Naive thymus-derived CD4-positive, alpha-beta T cell (primary cell): ENCODE measurements around the gene IFI6. TPM values are rescaled to one million over a fixed set of nuclear protein-coding genes. Genes with fewer than 3 reads are reported as not detected.

Source experiments
- ATAC-seq: fragments of 150-1000 bp; cut with Tn5 transposase; 2 replicates; pipeline ENCODE4 v1.10.0; 2021; ENCODE audit warnings: mild to moderate bottlenecking, moderate library complexity
- CTCF ChIA-PET: fragments of 350-600 bp; sonication (Branson Sonifier 250); formaldehyde crosslinking; loops from one replicate; lab custom pipeline; 2021; ENCODE audit warnings: antibody characterized with exemption; lab: Charles Lee
- POLR2A ChIA-PET: fragments of 350-600 bp; sonication (Branson Sonifier 250); formaldehyde crosslinking; loops from one replicate; lab custom pipeline; 2021; ENCODE audit warnings: antibody characterized with exemption, inconsistent platforms; lab: Charles Lee
- DNase-seq, 9 donors: peaks; one replicate each; pipeline versions ENCODE4 v3.0.0 to v3.0.0-alpha.2; 2020 to 2022; ENCODE audit warnings: mixed read lengths in 1 of 9
- H3K27ac ChIP-seq: one replicate; pipeline ENCODE4 v1.7.0; 2013; ENCODE audit warnings: mild to moderate bottlenecking, low read depth, low read length, moderate library complexity
- H3K27me3 ChIP-seq, 2 donors: one replicate each; pipeline ENCODE4 v1.7.0; 2013; ENCODE audit warnings: low read length in 2 of 2, mild to moderate bottlenecking in 2 of 2, moderate library complexity in 2 of 2; ENCODE audit not compliant: control insufficient read depth in 2 of 2, insufficient read depth in 2 of 2
- H3K36me3 ChIP-seq, 3 experiments: 1 replicate in 2 of 3; 2 replicates in 1 of 3; pipeline ENCODE4 v1.7.0; 2013; ENCODE audit warnings: low read length in 3 of 3, mild to moderate bottlenecking in 3 of 3, moderate library complexity in 1 of 3; ENCODE audit not compliant: insufficient read depth in 3 of 3, control insufficient read depth in 2 of 3
- H3K4me1 ChIP-seq, 2 donors: one replicate each; pipeline ENCODE4 v1.7.0; 2013; ENCODE audit warnings: low read length in 2 of 2, mild to moderate bottlenecking in 2 of 2, moderate library complexity in 1 of 2; ENCODE audit not compliant: control insufficient read depth in 2 of 2, insufficient read depth in 2 of 2
- H3K4me3 ChIP-seq: 2 replicates; pipeline ENCODE4 v1.7.0; 2013; ENCODE audit warnings: mild to moderate bottlenecking, low read length
- H3K9me3 ChIP-seq, 3 experiments: 1 replicate in 2 of 3; 2 replicates in 1 of 3; pipeline ENCODE4 v1.7.0; 2013; ENCODE audit warnings: low read length in 3 of 3; ENCODE audit not compliant: control insufficient read depth in 2 of 3
- H3K27ac Mint-ChIP-seq, 9 donors: one replicate each; pipeline ENCODE4 v1.8.0; 2020 to 2022; ENCODE audit warnings: mixed read lengths in 9 of 9, mild to moderate bottlenecking in 8 of 9, moderate library complexity in 5 of 9, inconsistent platforms in 2 of 9
- H3K27me3 Mint-ChIP-seq, 5 donors: one replicate each; pipeline ENCODE4 v1.8.0; 2021 to 2022; ENCODE audit warnings: mixed read lengths in 5 of 5, mild to moderate bottlenecking in 1 of 5
- H3K36me3 Mint-ChIP-seq, 5 donors: one replicate each; pipeline ENCODE4 v1.8.0; 2020 to 2022; ENCODE audit warnings: mixed read lengths in 5 of 5, mild to moderate bottlenecking in 3 of 5, inconsistent platforms in 1 of 5
- H3K4me1 Mint-ChIP-seq, 7 donors: one replicate each; pipeline ENCODE4 v1.8.0; 2020 to 2022; ENCODE audit warnings: mixed read lengths in 7 of 7, mild to moderate bottlenecking in 3 of 7, inconsistent platforms in 1 of 7
- H3K4me3 Mint-ChIP-seq, 10 donors: one replicate each; pipeline ENCODE4 v1.8.0; 2020 to 2022; ENCODE audit warnings: mild to moderate bottlenecking in 10 of 10, mixed read lengths in 10 of 10, moderate library complexity in 6 of 10, inconsistent platforms in 2 of 10
- H3K9me3 Mint-ChIP-seq, 11 donors: one replicate each; pipeline ENCODE4 v1.8.0; 2020 to 2022; ENCODE audit warnings: mixed read lengths in 11 of 11, mild to moderate bottlenecking in 4 of 11, inconsistent platforms in 1 of 11, moderate library complexity in 1 of 11
- intact Hi-C, 2 donors: fragments of 100-400 bp; cut with micrococcal nuclease; formaldehyde crosslinking; loops; one replicate each; pipeline ENCODE4 v1.15.1; 2023
- polyA plus RNA-seq, 2 donors: library from polyadenylated mRNA; unstranded; fragments of 300-500 nt; fragmentation: Illumina TruSeq; gene quantifications; one replicate each; pipeline ENCODE4 v1.2.3, GENCODE V29; 2021
- total RNA-seq, 6 experiments: library from RNA in 5 of 6; stranded (reverse) in 5 of 6; gene quantifications; 1 replicate in 5 of 6; 2 replicates in 1 of 6; pipeline ENCODE4 v1.2.3 and lab custom pipeline; 2021 to 2026

IFI6 gene
- total and polyA plus RNA-seq, 7 experiments from 2014 or later = 24.7 to 266 (median 35.9) TPM

GRCh38 chr1:27678747-27679146, 6.8 kb upstream of the IFI6 start:
- Mint-ChIP-seq H3K27ac (no peak overlapping the region), H3K4me1 (no peaks in the 10 kb centered on the region), H3K36me3 (peaks cover 5 to 14% (median 11%) of the 10 kb centered on the region in 5 donors), H3K27me3 (peaks cover 0 to 6% (median 0%) of the 10 kb centered on the region in 5 donors), H3K9me3 (peaks cover 0 to 40% (median 16%) of the 10 kb centered on the region in 11 donors), H3K4me3 (no peak overlapping the region)
- no peak for DNase-seq
- Histone ChIP-seq H3K4me3 (no peak overlapping the region), H3K27ac (no peak overlapping the region), H3K27me3 (no peaks in the 10 kb centered on the region), H3K9me3 (peaks cover 0 to 16% (median 0%) of the 10 kb centered on the region in 3 experiments), H3K4me1 (no peaks in the 10 kb centered on the region), H3K36me3 (no peaks in the 10 kb centered on the region)
- CTCF ChIA-PET = interaction anchor here (0.7 kb wide), 1 partner anchor 9 kb away, joined by 3 read pairs; no protein-coding TSS in a partner anchor
- ATAC-seq = no peak
- POLR2A ChIA-PET = no interaction called here
- intact Hi-C loops = no loop called here

GRCh38 chr1:27676410-27676809, 4.4 kb upstream of the IFI6 start:
- Histone ChIP-seq H3K9me3 (peaks cover 0 to 7% (median 0%) of the 10 kb centered on the region in 3 experiments), H3K27me3 (no peaks in the 10 kb centered on the region), H3K27ac (no peak overlapping the region), H3K4me3 (no peak overlapping the region), H3K36me3 (no peaks in the 10 kb centered on the region), H3K4me1 (peaks cover 3 to 4% of the 10 kb centered on the region in 2 donors)
- peaks cover 5 to 17% (median 15%) of the 10 kb centered on the region in 7 donors for H3K4me1 Mint-ChIP-seq
- CTCF ChIA-PET = interaction anchor here (0.6 kb wide), 1 partner anchor 59 kb away, joined by 3 read pairs; no protein-coding TSS in a partner anchor
- H3K27ac Mint-ChIP-seq = no peak overlapping the region
- peaks cover 0 to 25% (median 10%) of the 10 kb centered on the region in 11 donors for H3K9me3 Mint-ChIP-seq
- intact Hi-C loops = no loop called here
- peaks cover 2 to 8% (median 3%) of the 10 kb centered on the region in 5 donors for H3K36me3 Mint-ChIP-seq
- peaks cover 0 to 2% (median 0%) of the 10 kb centered on the region in 5 donors for H3K27me3 Mint-ChIP-seq
- no peak for DNase-seq
- H3K4me3 Mint-ChIP-seq = no peak overlapping the region
- no peak for ATAC-seq
- POLR2A ChIA-PET = interaction anchor here (0.7 kb wide), 1 partner anchor 70 kb away, joined by 6 read pairs; no protein-coding TSS in a partner anchor

GRCh38 chr1:27672750-27673112, 739 bp upstream of the IFI6 start:
- intact Hi-C loops = loop anchor here (1.0 to 5.0 kb wide), 7 partner anchors 9 to 416 kb away; partner anchors contain the start of genes FAM76A (in 2 of the 2), PPP1R8 (in 2 of the 2), STX12 (in 2 of the 2) and EYA3 (in 1 of the 2)
- no peaks in the 10 kb centered on the region for H3K9me3 Mint-ChIP-seq
- Histone ChIP-seq H3K27ac (peak overlapping the region; percentile 87), H3K27me3 (no peaks in the 10 kb centered on the region), H3K4me3 (peak overlapping the region; percentile 50), H3K9me3 (no peaks in the 10 kb centered on the region), H3K4me1 (peaks cover 21 to 23% of the 10 kb centered on the region in 2 donors), H3K36me3 (no peaks in the 10 kb centered on the region)
- peaks cover 0 to 9% (median 0%) of the 10 kb centered on the region in 5 donors for H3K36me3 Mint-ChIP-seq
- DNase-seq (no peak), ATAC-seq (no peak)
- peaks cover 0 to 2% (median 0%) of the 10 kb centered on the region in 5 donors for H3K27me3 Mint-ChIP-seq
- ChIA-PET POLR2A (interaction anchor here (0.9 to 15.1 kb wide), 7 partner anchors 11 to 158 kb away, joined by 3 to 338 read pairs (median 9); partner anchors contain the start of genes AHDC1, FAM76A, PPP1R8 and STX12), CTCF (interaction anchor here (0.9 to 13.0 kb wide), 5 partner anchors 11 to 104 kb away, joined by 3 to 378 read pairs (median 4); partner anchors contain the start of gene AHDC1)
- H3K27ac Mint-ChIP-seq = peak overlapping the region; percentile 90 to 99 (median 94)
- peaks cover 16 to 43% (median 39%) of the 10 kb centered on the region in 7 donors for H3K4me1 Mint-ChIP-seq
- peak overlapping the region; percentile 89 to 98 (median 94) for H3K4me3 Mint-ChIP-seq

- intact Hi-C loops = loop anchor here (1.0 to 10.0 kb wide), 3 partner anchors 49 to 435 kb away; partner anchors contain the start of gene WDTC1 (in 1 of the 2)
- ATAC-seq (no peak), DNase-seq (no peak)
- Mint-ChIP-seq H3K27ac (peak overlapping the region in 7 of 9 donors; percentile 54 to 99 (median 91)), H3K36me3 (peaks cover 4 to 17% (median 13%) of the 10 kb centered on the region in 5 donors), H3K27me3 (no peaks in the 10 kb centered on the region), H3K4me1 (peaks cover 16 to 47% (median 43%) of the 10 kb centered on the region in 7 donors), H3K9me3 (no peaks in the 10 kb centered on the region), H3K4me3 (peak overlapping the region in 9 of 10 donors; percentile 82 to 98 (median 89))
- H3K9me3 ChIP-seq = no peaks in the 10 kb centered on the region
- CTCF ChIA-PET = interaction anchor here (0.6 to 13.0 kb wide), 25 partner anchors 8 to 373 kb away, joined by 3 to 378 read pairs (median 3); partner anchors contain the start of genes AHDC1, FAM76A and STX12
- H3K4me1 ChIP-seq = peaks cover 21 to 23% of the 10 kb centered on the region in 2 donors
- POLR2A ChIA-PET = interaction anchor here (0.6 to 15.1 kb wide), 8 partner anchors 8 to 73 kb away, joined by 3 to 338 read pairs (median 7); partner anchors contain the start of genes AHDC1 and FAM76A
- H3K36me3 ChIP-seq = peaks cover 0 to 16% (median 0%) of the 10 kb centered on the region in 3 experiments
- H3K27ac ChIP-seq = peak overlapping the region; percentile 54
- H3K27me3 ChIP-seq = no peaks in the 10 kb centered on the region
- H3K4me3 ChIP-seq = peak overlapping the region; percentile 68
Observed at GRCh38 chr1:27669876-27670275, 2.1 kb downstream of the IFI6 start.

- Histone ChIP-seq H3K4me1 (peaks cover 21 to 23% of the 10 kb centered on the region in 2 donors), H3K27me3 (no peaks in the 10 kb centered on the region), H3K27ac (peak overlapping the region; percentile 54), H3K4me3 (peak overlapping the region; percentile 68), H3K9me3 (no peaks in the 10 kb centered on the region), H3K36me3 (peaks cover 0 to 16% (median 0%) of the 10 kb centered on the region in 3 experiments)
- Mint-ChIP-seq H3K4me1 (peaks cover 16 to 52% (median 43%) of the 10 kb centered on the region in 7 donors), H3K27ac (peak overlapping the region; percentile 54 to 98 (median 85)), H3K27me3 (no peaks in the 10 kb centered on the region), H3K36me3 (peaks cover 4 to 17% (median 13%) of the 10 kb centered on the region in 5 donors), H3K4me3 (peak overlapping the region; percentile 75 to 98 (median 88)), H3K9me3 (no peaks in the 10 kb centered on the region)
- DNase-seq (peak; percentile 76 to 93 (median 87)), ATAC-seq (peak; percentile 70)
- ChIA-PET CTCF (interaction anchor here (0.6 to 13.0 kb wide), 24 partner anchors 9 to 1260 kb away, joined by 3 to 378 read pairs (median 3); partner anchors contain the start of genes AHDC1, FAM76A and STX12), POLR2A (interaction anchor here (0.8 to 15.1 kb wide), 6 partner anchors 7 to 103 kb away, joined by 3 to 338 read pairs (median 7); partner anchors contain the start of genes AHDC1, FAM76A and STX12)
- intact Hi-C loops = loop anchor here (1.0 to 10.0 kb wide), 2 partner anchors 50 to 434 kb away; partner anchors contain the start of gene WDTC1 (in 1 of the 2)
Observed at GRCh38 chr1:27668808-27669723, 2.9 kb downstream of the IFI6 start.
